H1 (cell line): ENCODE results near the gene P2RY13. TPM values are rescaled to one million over a fixed set of nuclear protein-coding genes. Genes with fewer than 3 reads are reported as not detected.

Source experiments
- BCL11A ChIP-seq, 2 experiments: IDR thresholded peaks; one replicate each; pipeline ENCODE4 v1.6.1; 2011; ENCODE audit warnings: low read depth in 2 of 2, low read length in 2 of 2, mild to moderate bottlenecking in 2 of 2
- CBX8 ChIP-seq: fragments of 300-800, 300-1000 bp; sonication (generic); IDR thresholded peaks from 2 replicates; pipeline ENCODE4 v1.7.1; 2016; ENCODE audit warnings: low read depth, low read length, borderline replicate concordance
- SIX5 ChIP-seq: IDR thresholded peaks from 2 replicates; pipeline ENCODE4 v1.6.1; 2011; ENCODE audit warnings: mild to moderate bottlenecking, low read depth, low read length
- SP2 ChIP-seq: IDR thresholded peaks from 2 replicates; pipeline ENCODE4 v1.6.1; 2012; ENCODE audit warnings: mild to moderate bottlenecking, low read length, inconsistent platforms
- polyA plus RNA-seq, 7 experiments: library from polyadenylated mRNA; depleted of rRNA in 3 of 7; stranded (reverse) in 5 of 7; unstranded in 2 of 7; fragments of >200 nt in 5 of 7; fragments of 200-250 nt in 2 of 7; gene quantifications; 1 replicate in 5 of 7; 2 replicates in 1 of 7; 4 replicates in 1 of 7; pipeline versions ENCODE4 v1.2.1 to v1.2.3, GENCODE V29; 2011 to 2013; ENCODE audit warnings: missing spikeins in 2 of 7, mixed read lengths in 2 of 7
- total RNA-seq: library from RNA; stranded (reverse); fragmentation: NEBNext Ultra II Directional; extraction: Animal tissue kit (Norgen Biotek cat#: 25700); gene quantifications from 2 replicates; pipeline ENCODE4 v1.2.1, GENCODE V29; 2021

P2RY13 gene
- total and polyA plus RNA-seq, 2 of the 8 experiments (the other 6 are each of a cell fraction or from before 2014, with no cell fraction given), result not detected

GRCh38 chr3:151315136-151315535 lies 14.2 kb downstream of the P2RY13 start (continued):
- no peak for TF ChIP-seq SP2
- TF ChIP-seq SIX5, result no peak
- no peak for TF ChIP-seq BCL11A (IDR thresholded peaks at IDR 0.05; ENCODE audit: low read depth in 2 of 2, low read length in 2 of 2)
- TF ChIP-seq CBX8, result no peak
